HEK293T (cell line): ENCODE data around the gene OR52E4.

Experiments used
- CTCF ChIA-PET: fragments of 350-600 bp; formaldehyde crosslinking; extraction: SDS; loops from one replicate; lab custom pipeline; 2021; ENCODE audit warnings: antibody characterized with exemption, inconsistent platforms; lab: Yijun Ruan, JAX
- POLR2A ChIA-PET: fragments of 350-600 bp; formaldehyde crosslinking; extraction: SDS; loops from one replicate; lab custom pipeline; 2020; ENCODE audit warnings: antibody characterized with exemption, inconsistent platforms; lab: Yijun Ruan, JAX
- DNase-seq: peaks from one replicate; pipeline ENCODE4 v3.0.0; 2012; ENCODE audit warnings: mixed read lengths; ENCODE audit errors: extremely low spot score
- ARNT ChIP-seq: fragments of 450-650 bp; IDR thresholded peaks from 2 replicates; pipeline ENCODE4 v1.6.1; 2017; ENCODE audit warnings: mild to moderate bottlenecking
- BHLHE40 ChIP-seq: fragments of 450-650 bp; IDR thresholded peaks from 2 replicates; pipeline ENCODE4 v1.6.1; 2016; ENCODE audit warnings: mild to moderate bottlenecking, moderate library complexity, borderline replicate concordance
- CTBP1 ChIP-seq: fragments of 450-650 bp; IDR thresholded peaks from 2 replicates; pipeline ENCODE4 v1.6.1; 2016; ENCODE audit warnings: borderline replicate concordance
- ELF4 ChIP-seq: fragments of 450-650 bp; IDR thresholded peaks from 2 replicates; pipeline ENCODE4 v1.6.1; 2017; ENCODE audit warnings: antibody characterized with exemption
- FOXA1 ChIP-seq: fragments of 450-650 bp; IDR thresholded peaks from 2 replicates; pipeline ENCODE4 v1.6.1; 2016; ENCODE audit warnings: mild to moderate bottlenecking
- FOXK2 ChIP-seq: fragments of 450-650 bp; IDR thresholded peaks from 2 replicates; pipeline ENCODE4 v1.6.1; 2016; ENCODE audit warnings: mild to moderate bottlenecking
- FOXM1 ChIP-seq: fragments of 450-650 bp; IDR thresholded peaks from 2 replicates; pipeline ENCODE4 v1.6.1; 2017; ENCODE audit warnings: mild to moderate bottlenecking, borderline replicate concordance
- HDGF ChIP-seq: fragments of 450-650 bp; IDR thresholded peaks from 2 replicates; pipeline ENCODE4 v1.6.1; 2017; ENCODE audit warnings: antibody characterized with exemption, borderline replicate concordance
- L3MBTL2 ChIP-seq: fragments of 450-650 bp; conservative IDR thresholded peaks from 2 replicates; pipeline ENCODE4 v1.6.1; 2016; ENCODE audit warnings: mild to moderate bottlenecking
- LEF1 ChIP-seq: fragments of 450-650 bp; IDR thresholded peaks from 2 replicates; pipeline ENCODE4 v1.6.1; 2017; ENCODE audit warnings: mild to moderate bottlenecking, borderline replicate concordance
- NFRKB ChIP-seq: fragments of 450-650 bp; IDR thresholded peaks from 2 replicates; pipeline ENCODE4 v1.6.1; 2016; ENCODE audit warnings: mild to moderate bottlenecking, moderate library complexity
- PKNOX1 ChIP-seq: fragments of 450-650 bp; IDR thresholded peaks from 2 replicates; pipeline ENCODE4 v1.6.1; 2016
- SP1 ChIP-seq: fragments of 450-650 bp; IDR thresholded peaks from 2 replicates; pipeline ENCODE4 v1.6.1; 2017
- SUZ12 ChIP-seq: fragments of 450-650 bp; IDR thresholded peaks from 2 replicates; pipeline ENCODE4 v1.6.1; 2016; ENCODE audit warnings: mild to moderate bottlenecking
- TARDBP ChIP-seq: fragments of 450-650 bp; IDR thresholded peaks from 2 replicates; pipeline ENCODE4 v1.6.1; 2016
- ZNF384 ChIP-seq: fragments of 450-650 bp; IDR thresholded peaks from 2 replicates; pipeline ENCODE4 v1.6.1; 2016

OR52E4 gene

GRCh38 chr11:5931061-5931460 lies 50.6 kb downstream of the OR52E4 start:
- TF ChIP-seq NFRKB (no peak), ELF4 (no peak), LEF1 (no peak), FOXM1 (no peak), FOXA1 (no peak), PKNOX1 (no peak), CTBP1 (no peak), TARDBP (no peak), L3MBTL2 (no peak), HDGF (no peak), SP1 (no peak), BHLHE40 (no peak), FOXK2 (no peak), ZNF384 (no peak), ARNT (no peak), SUZ12 (no peak)
- ChIA-PET CTCF (no interaction called here), POLR2A (no interaction called here)
- no peak for DNase-seq

- DNase-seq: no peak
- ChIA-PET POLR2A (no interaction called here), CTCF (no interaction called here)
- TF ChIP-seq FOXA1: no peak
Observed at GRCh38 chr11:5932671-5933070, 52.2 kb downstream of the OR52E4 start.

- CTCF ChIA-PET: no interaction called here
Observed at GRCh38 chr11:5933116-5933515, 52.7 kb downstream of the OR52E4 start.

More at GRCh38 chr11:5933116-5933515, 52.7 kb downstream of the OR52E4 start:
- POLR2A ChIA-PET: no interaction called here
- TF ChIP-seq ARNT: no peak
- TF ChIP-seq ELF4: no peak
- TF ChIP-seq L3MBTL2: no peak
- TF ChIP-seq LEF1: no peak
- TF ChIP-seq NFRKB: no peak
- TF ChIP-seq FOXM1: no peak
- no peak for TF ChIP-seq BHLHE40
- no peak for DNase-seq
